GM13977 (cell line): ENCODE measurements around the gene ZFPL1.

Experiments
- DNase-seq: peaks from one replicate; pipeline ENCODE4 v3.0.0; 2012; ENCODE audit warnings: low spot score
- in situ Hi-C: fragments of 300-500 bp; cut with MboI; formaldehyde crosslinking; loops from one replicate; pipeline ENCODE4 v1.12.0; 2022; ENCODE audit warnings: low sequenced_read_pairs, low pct_unique_long_range_greater_than_20kb, mixed read lengths, inconsistent platforms; ENCODE audit not compliant: unreplicated experiment
- TF ChIP-seq, protein P1 (sequence below): IDR thresholded peaks from 2 replicates; pipeline ENCODE4 v1.5.1; 2012; ENCODE audit warnings: mild to moderate bottlenecking, control low read depth; ENCODE audit not compliant: insufficient read depth; ENCODE audit errors: extremely low read depth, missing control alignments

Gene ZFPL1

GRCh38 chr11:65087216-65087615 lies 3.2 kb downstream of the ZFPL1 start:
- TF ChIP-seq, protein P1, sequence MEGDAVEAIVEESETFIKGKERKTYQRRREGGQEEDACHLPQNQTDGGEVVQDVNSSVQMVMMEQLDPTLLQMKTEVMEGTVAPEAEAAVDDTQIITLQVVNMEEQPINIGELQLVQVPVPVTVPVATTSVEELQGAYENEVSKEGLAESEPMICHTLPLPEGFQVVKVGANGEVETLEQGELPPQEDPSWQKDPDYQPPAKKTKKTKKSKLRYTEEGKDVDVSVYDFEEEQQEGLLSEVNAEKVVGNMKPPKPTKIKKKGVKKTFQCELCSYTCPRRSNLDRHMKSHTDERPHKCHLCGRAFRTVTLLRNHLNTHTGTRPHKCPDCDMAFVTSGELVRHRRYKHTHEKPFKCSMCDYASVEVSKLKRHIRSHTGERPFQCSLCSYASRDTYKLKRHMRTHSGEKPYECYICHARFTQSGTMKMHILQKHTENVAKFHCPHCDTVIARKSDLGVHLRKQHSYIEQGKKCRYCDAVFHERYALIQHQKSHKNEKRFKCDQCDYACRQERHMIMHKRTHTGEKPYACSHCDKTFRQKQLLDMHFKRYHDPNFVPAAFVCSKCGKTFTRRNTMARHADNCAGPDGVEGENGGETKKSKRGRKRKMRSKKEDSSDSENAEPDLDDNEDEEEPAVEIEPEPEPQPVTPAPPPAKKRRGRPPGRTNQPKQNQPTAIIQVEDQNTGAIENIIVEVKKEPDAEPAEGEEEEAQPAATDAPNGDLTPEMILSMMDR = no peak
- in situ Hi-C loops = no loop called here
- no peak for DNase-seq

DNA sequence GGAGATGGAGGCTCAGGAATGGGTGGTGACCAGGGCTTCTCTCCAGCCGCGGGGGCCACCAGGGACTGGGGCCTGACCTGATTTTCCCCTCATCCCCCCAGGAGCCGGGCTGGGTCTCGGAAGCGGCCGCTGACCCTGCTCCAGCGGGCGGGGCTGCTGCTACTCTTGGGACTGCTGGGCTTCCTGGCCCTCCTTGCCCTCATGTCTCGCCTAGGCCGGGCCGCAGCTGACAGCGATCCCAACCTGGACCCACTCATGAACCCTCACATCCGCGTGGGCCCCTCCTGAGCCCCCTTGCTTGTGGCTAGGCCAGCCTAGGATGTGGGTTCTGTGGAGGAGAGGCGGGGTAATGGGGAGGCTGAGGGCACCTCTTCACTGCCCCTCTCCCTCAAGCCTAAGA lies 3.8 kb downstream of the ZFPL1 start:
- in situ Hi-C loops = no loop called here
- no peak for DNase-seq
- TF ChIP-seq, protein P1 = no peak

DNA sequence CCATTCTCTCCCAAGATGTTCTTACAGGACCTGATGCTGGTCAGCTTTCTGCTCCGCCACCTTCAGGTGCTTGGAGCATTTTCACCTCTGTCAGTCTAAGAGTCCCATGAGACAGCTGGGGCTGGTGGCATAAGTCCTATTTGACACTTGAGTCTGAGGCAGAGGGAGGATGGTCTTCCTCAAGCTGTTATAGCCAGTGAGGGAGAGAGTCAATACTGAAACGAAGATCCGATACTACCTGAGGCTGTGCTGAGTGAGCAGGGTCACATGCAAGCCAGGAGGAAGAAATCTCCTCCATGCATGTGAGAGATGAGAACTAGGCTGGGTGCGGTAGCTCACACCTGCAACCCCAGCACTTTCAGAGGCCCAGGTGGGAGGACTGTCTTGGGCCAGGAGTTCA lies 5.6 kb downstream of the ZFPL1 start:
- TF ChIP-seq, protein P1 = no peak
- in situ Hi-C loops = no loop called here
- no peak for DNase-seq

DNA sequence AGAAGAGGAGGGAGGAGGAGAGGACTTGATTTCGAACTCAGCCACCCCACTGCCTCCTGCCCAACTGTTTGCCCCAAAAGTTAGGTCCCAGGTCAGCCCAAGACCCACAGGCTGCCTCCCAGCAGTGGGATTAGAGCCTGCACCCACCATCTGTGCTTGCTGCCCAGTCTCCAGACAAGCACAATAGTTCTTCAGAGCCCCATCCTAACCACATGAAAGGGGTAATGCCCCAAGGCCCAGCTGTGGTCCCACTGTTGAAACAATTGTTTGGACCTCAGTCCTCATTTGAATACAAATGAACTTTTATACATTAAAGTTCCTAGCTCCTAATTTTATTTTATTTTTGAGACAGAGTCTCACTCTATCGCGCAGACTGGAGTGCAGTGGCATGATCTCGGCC lies 6.6 kb downstream of the ZFPL1 start:
- no peak for DNase-seq
- TF ChIP-seq, protein P1 = no peak
- in situ Hi-C loops = no loop called here

DNA sequence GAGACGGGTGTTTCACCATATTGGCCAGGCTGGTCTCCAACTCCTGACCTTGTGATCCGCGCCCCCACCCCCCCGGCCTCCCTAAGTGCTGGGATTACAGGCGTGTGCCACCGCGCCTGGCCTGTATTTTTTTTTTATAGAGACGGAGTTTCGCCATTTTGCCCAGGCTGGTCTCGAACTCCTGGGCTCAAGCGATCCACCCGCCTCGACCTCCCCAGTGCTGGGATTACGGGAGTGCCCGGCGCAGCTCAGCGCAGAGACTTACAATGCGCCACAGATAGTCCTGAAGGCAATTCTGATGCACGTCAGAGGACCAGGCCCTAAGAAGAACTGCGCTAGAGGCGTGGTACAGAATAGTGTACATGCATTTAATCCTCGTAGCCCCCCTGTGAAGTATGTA lies 11.4 kb downstream of the ZFPL1 start:
- TF ChIP-seq, protein P1 = no peak
- in situ Hi-C loops = no loop called here
- no peak for DNase-seq

GRCh38 chr11:65095974-65096806 lies 12.2 kb downstream of the ZFPL1 start, which contains the start of gene VPS51:
TSS of gene VPS51 (plus strand) at chr11:65096214. CDS start at chr11:65096251, 37 bp downstream.
- in situ Hi-C loops = no loop called here
- peak; percentile 94 for DNase-seq
- TF ChIP-seq, protein P1 = no peak
